ENCODE measurements around the gene LRBA.
"Not testable (repeated sequence)": the region's sequence is repeated elsewhere in the genome, so short reads cannot be mapped to it uniquely, and the experiment has no call there.

Gene LRBA

DNA sequence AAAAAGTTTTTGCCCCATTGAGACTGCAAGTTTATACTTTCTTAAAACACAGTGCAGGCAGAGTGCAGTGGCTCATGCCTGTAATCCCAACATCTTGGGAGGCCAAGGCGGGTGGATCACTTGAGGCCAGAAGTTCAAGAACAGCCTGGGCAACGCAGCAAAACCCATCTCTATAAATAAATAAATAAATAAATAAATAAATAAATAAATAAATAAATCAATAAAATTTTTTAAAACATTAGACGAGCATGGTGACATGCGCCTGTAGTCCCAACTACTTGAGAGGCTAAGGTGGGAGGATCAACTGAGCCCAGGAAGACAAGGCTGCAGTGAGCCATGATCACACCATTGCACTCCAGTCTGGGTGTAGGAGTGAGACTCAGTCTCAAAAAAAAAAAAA lies 213.3 kb downstream of the LRBA start:
- no peak for DNase-seq (ENCODE audit: low spot score)

DNA sequence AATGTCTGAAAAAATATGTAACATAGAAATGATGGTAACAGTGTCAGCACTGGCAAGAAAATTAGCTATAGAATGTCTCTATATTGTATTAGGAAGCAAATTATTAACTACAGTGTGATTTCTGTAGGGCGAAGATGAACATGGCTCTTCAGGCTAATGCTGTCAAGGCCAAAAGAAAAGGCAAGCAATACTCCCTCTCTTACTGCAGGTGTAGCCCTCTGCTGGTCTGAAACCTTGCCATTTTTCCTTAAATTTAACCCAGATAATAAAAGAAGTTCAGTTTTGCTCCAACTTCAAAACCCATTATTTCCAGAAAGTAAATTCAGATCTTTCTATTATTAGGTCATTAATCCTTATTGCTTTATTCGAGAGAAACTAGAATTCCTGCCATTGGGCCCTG lies 215.9 kb downstream of the LRBA start:
- DNase-seq (ENCODE audit: low spot score) = no peak

- no peak for DNase-seq (ENCODE audit: low spot score)
Observed at GRCh38 chr4:150794706-150795105, 220.4 kb downstream of the LRBA start.

DNA sequence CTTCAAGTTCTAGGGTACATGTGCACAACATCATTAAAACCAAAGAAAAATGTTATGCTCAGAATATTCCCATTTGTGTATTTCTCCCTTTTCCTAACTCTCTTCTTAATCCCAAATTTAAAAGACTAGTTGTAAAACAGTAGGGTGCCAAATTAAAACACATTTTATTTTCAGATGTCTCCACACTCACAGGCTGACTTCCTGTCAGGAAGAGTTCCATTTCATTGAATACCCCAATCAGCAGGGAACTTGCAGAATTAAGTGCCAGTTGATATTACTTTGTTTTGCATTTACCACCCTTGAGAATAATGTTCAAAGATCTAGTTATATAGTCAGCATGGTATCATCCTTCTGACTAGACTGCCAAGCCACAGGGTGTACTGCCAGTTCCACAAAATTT lies 225.2 kb downstream of the LRBA start:
- no peak for DNase-seq (ENCODE audit: low spot score)

DNA sequence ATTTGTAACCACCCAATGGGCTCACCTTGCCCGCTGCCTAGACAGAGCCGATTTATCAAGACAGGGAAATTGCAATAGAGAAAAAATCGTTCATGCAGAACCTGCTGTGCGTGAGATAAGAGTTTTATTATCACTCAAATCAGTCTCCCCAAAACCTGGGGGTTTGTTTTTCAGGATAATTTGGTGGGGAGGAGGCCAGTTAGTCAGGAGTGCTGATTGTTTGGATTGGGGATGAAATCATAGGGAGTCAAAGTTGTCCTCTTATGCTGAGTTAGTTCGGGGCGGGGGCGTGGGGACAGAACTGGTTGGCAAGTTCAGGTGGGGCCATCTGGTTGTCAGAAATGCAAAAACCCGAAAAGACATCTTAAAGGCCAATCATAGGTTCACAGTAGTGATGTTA lies 230.1 kb downstream of the LRBA start:
- DNase-seq (ENCODE audit: low spot score) = no peak

GRCh38 chr4:150784305-150784704 lies 230.8 kb downstream of the LRBA start:
- no peak for DNase-seq (ENCODE audit: low spot score)

GRCh38 chr4:150782921-150783320 lies 232.2 kb downstream of the LRBA start:
- no peak for DNase-seq (ENCODE audit: low spot score)

DNA sequence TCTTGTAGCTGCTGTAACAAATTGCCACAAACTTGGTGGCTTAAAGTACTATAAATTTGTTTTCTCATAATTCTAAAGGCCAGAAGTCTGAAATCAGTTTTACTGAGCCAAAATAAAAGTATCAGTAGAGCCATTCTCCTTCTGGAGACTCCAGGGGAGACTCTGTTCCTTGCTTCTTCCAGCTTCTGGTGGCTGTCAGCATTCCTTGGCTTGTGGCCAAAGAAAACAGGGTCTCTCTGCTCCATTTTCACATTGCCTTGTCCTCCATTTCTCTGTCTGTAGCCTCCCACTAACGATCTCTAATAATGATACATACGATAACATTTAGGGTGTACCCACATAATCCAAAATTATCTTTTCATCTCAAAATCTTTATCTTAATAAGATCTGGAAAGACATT lies 232.8 kb downstream of the LRBA start:
- no peak for DNase-seq (ENCODE audit: low spot score)

- no peak for DNase-seq (ENCODE audit: low spot score)
Observed at GRCh38 chr4:150781191-150781590, 233.9 kb downstream of the LRBA start.

- no peak for DNase-seq (ENCODE audit: low spot score)
Observed at GRCh38 chr4:150779707-150780106, 235.4 kb downstream of the LRBA start.

DNA sequence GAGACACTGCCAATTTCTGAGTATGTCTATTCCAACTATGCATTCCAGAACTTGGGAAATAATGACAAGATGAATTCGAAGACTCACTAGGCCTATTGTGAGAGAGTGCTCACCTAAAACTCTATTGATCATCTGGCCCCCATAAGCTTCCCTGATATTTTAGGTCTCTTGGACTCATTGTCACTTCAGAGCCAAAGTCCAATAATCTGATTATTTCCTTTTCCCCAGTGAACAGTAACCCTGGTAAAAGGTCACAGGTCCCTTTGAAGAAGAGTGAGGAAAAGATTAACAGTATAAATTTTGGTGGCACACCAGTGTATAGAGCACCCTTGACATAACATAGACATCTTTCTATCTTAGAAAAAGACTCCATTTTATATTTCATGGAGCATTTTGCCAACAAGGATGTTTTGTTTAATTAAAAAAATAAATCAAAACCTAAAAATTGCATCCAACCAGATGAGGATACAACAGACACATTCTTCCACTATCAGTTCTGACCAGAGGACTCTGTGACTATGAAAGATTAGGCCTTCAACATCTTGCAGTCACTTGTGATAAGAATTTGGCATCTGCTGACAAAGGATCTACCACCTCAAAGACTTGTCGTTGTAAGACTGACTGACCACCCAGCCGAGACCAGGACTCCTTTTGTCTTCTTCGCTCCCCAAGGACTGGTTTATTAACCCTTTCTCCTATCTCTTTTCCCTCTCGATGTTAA lies 241.2 kb downstream of the LRBA start:
- no peak for DNase-seq (ENCODE audit: low spot score)

- DNase-seq (ENCODE audit: low spot score) = no peak
Observed at GRCh38 chr4:150773032-150773431, 242.1 kb downstream of the LRBA start.

DNA sequence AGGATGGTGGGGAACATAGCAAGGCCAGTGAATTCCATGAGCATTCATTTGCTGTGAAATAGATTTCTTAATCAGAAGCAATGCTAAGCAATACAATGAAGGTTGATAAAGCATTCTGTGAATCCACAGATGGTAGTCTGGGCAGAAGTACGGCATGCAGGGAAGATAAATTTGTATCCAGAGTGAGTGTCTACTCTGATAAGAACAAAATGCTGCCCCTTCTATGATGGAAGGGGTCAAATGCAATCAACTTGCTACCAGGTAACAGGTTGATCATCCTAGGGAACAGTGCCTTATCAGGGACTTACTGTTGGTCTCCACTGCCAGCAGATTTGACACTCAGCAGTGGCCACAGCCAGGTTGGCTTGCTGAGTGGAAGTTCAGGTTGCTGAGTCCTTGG lies 243.7 kb downstream of the LRBA start:
- no peak for DNase-seq (ENCODE audit: low spot score)

- DNase-seq (ENCODE audit: low spot score) = no peak
Observed at GRCh38 chr4:150769845-150770244, 245.2 kb downstream of the LRBA start.

GRCh38 chr4:150769248-150769647 lies 245.8 kb downstream of the LRBA start:
- no peak for DNase-seq (ENCODE audit: low spot score)

DNA sequence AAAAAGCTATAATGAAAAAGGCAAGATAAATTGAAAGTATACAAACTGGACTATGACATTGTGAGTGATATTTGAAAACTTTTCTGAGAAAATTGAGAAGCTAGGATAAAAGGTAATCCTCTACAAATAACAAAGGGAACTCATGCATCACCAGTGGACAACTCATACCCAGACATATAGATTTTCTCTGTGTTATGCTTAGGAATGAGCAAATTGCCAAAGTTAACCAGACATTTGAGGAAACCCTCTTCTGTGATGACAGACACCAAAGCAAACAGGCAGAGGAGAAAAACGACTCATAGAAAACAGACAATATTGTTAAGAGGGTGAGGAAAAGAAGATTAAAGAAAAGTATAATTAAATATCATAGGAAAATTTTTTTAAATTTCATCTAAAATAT lies 246.6 kb downstream of the LRBA start:
- no peak for DNase-seq (ENCODE audit: low spot score)

GRCh38 chr4:150765216-150765615 lies 249.9 kb downstream of the LRBA start:
- DNase-seq (ENCODE audit: low spot score) = no peak

- DNase-seq (ENCODE audit: low spot score) = no peak
Observed at GRCh38 chr4:150751648-150752047, 263.4 kb downstream of the LRBA start.

DNA sequence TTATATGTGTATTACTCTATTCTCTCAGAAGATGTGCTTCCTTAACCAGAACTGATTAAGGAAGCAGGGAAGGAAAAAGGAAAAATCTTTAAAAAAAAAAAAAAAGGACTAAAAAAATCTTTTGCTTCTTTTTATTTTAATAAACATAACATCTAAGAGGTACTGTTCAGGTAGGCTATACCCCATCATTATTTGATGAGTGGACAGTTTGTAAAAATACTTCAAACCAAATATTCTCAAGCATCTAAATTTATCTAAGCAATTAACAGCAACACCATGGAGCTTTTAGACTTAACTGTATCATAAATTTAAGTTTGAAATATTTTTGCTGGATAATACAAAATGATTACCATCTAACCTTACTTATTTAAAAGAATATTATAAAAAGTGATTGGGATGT lies 264.3 kb downstream of the LRBA start:
- no peak for DNase-seq (ENCODE audit: low spot score)

- DNase-seq (ENCODE audit: low spot score) = no peak
Observed at GRCh38 chr4:150746156-150746555, 268.9 kb downstream of the LRBA start.

GRCh38 chr4:150744570-150744969 lies 270.5 kb downstream of the LRBA start:
- DNase-seq (ENCODE audit: low spot score) = no peak

DNA sequence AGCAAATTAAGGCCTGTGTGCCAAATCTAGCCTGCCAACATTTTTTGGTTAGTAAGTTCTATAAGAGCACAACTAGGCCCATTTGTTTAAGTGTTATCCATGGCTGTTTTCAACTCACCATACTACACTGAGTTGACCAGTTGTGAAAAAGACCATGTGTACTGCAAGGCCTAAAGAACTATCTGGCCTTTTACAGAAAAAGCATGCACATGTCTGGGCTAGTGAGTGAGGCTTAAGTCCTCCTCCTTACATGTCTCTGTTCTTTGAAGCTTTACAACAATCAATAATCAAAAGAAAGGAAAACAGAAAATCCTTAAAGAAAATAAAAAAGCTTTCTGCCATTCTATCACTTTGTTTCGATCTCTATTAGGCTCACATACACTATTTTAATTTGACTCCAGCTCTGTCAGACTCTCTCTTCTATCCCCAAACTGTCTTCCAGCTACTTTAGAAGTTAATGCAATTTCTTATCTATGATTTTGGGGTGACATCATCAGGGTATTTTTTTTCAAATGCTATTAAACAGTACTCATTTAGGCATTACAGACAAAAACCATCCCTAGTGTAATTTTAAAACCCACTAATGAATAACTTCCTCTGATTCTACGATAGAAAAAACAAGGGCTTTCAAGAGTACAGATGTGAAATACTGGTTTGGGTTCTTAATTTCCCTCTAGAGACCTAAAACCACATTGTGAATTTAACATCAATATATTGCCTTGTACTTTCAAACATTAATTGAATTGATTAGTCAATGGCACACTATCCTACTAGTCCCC lies 271.3 kb downstream of the LRBA start:
- DNase-seq (ENCODE audit: low spot score) = no peak

DNA sequence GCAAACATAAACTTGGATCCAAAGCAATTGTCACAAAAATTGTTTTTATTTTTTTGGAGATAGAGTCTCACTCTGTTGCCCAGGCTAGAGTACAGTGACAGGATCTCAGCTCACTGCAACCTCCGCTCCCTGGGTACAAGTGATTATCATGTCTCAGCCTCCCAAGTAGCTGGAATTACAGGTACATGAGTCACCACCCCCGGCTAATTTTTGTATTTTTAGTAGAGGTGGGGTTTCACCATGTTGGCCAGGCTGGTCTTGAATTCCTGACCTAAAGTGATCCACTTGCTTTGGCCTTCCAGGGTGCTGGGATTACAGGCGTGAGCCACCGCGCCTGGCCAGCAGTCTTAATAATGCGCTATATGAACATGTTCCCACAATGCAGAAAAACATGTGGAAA lies 272.2 kb downstream of the LRBA start:
- not testable (repeated sequence) for DNase-seq (ENCODE audit: low spot score)

GRCh38 chr4:150739591-150739990 lies 275.5 kb downstream of the LRBA start:
- no peak for DNase-seq (ENCODE audit: low spot score)

Measured in CD4-positive, alpha-beta T cell treated with Interleukin-6 at 100 ng/mL for 8 hours (primary cell).